ENCODE measurements around the gene C15orf62. TPM values are rescaled to one million over a fixed set of nuclear protein-coding genes. Genes with fewer than 3 reads are reported as not detected.

The C15orf62 gene
- 1.2 and 1.4 TPM in 2 replicates for total RNA-seq

DNA sequence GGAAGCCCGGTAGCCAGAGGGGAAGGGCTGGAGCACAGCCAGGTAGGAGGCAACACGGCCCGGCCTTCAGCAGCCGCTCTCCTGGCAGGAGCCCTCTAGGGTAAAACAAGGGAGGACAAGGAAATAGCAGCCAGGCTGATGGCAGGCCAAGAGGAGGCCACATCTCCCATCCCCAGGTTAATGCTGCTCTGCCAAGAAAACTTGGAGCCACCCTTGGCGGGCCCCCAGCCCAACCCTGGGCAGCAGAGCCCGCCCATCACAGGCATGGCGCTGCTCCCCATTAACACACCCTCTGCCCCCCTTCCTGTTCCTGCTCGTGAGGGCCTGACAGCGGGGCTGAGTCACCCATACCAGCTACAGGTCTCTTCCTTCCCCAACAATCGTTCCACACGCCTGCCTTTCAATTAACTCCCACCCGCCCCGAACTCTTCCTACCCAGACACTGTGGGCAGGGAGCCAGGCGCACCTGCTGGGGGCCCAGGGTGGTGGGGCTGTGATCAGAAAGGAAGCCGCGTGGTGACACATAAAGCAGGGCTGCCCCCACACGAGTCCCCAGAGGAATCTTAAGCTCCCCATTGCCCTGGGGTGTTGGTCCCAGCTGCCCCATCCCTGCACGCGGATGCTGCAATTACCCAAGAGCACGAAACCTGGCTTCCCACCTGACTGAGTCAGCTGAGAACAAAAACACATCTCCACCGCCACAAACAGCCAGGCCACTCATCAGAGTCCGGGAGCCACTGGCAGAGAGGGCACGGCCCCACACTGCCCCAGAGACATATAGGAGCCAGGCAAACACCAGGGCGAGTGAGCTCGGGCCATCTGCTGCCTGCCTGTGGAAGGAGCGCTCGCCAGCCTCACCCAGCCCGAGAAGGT lies at the start of gene C15orf62:
Gene C15orf62 (plus strand): TSS at position 707 of the 873 bp plus-strand sequence. CDS start 516 bp downstream, outside the sequence.
- Histone ChIP-seq H3K4me3 (ENCODE audit: low read depth, low read length) (peak within 1 kb of the TSS; percentile 1), H3K36me3 (ENCODE audit: control insufficient read depth, insufficient read depth, low read length) (peaks cover 1% of the 10 kb centered on the region), H3K27me3 (ENCODE audit: control insufficient read depth, insufficient read depth, low read length) (no peaks in the 10 kb centered on the region)
- TF ChIP-seq, protein P1, sequence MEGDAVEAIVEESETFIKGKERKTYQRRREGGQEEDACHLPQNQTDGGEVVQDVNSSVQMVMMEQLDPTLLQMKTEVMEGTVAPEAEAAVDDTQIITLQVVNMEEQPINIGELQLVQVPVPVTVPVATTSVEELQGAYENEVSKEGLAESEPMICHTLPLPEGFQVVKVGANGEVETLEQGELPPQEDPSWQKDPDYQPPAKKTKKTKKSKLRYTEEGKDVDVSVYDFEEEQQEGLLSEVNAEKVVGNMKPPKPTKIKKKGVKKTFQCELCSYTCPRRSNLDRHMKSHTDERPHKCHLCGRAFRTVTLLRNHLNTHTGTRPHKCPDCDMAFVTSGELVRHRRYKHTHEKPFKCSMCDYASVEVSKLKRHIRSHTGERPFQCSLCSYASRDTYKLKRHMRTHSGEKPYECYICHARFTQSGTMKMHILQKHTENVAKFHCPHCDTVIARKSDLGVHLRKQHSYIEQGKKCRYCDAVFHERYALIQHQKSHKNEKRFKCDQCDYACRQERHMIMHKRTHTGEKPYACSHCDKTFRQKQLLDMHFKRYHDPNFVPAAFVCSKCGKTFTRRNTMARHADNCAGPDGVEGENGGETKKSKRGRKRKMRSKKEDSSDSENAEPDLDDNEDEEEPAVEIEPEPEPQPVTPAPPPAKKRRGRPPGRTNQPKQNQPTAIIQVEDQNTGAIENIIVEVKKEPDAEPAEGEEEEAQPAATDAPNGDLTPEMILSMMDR (IDR thresholded peaks at IDR 0.05; ENCODE audit: insufficient read depth, low read length, poor library complexity, severe bottlenecking) = no peak
- peak; percentile 92 for DNase-seq (ENCODE audit: low read depth)

GRCh38 chr15:40721701-40722100 lies 48.1 kb upstream of the C15orf62 start:
- Histone ChIP-seq H3K27me3 (ENCODE audit: control insufficient read depth, insufficient read depth, low read length) (no peaks in the 10 kb centered on the region), H3K4me3 (ENCODE audit: low read depth, low read length) (no peak overlapping the region), H3K36me3 (ENCODE audit: control insufficient read depth, insufficient read depth, low read length) (no peaks in the 10 kb centered on the region)
- no peak for DNase-seq (ENCODE audit: low read depth)
- TF ChIP-seq, protein P1 (IDR thresholded peaks at IDR 0.05; ENCODE audit: insufficient read depth, low read length, poor library complexity, severe bottlenecking) = no peak

DNA sequence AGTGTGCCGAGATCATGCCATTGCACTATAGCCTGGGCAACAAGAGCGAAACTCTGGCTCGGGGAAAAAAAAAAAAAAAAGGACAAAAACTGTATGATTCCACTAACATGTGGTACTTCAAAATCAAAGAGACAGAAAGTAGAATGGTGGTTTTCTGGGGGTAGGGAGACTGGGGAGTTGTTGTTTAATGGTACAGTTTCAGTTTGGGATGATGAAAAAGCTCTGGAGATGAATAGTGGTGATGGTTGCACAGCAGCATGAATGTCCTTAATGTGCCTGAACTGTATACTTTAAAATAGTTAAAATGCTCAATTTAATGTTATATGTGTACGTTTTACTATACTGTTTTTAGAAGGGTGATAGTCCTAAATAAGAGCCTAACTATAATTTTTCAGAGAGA lies 47.4 kb upstream of the C15orf62 start:
- DNase-seq (ENCODE audit: low read depth) = no peak
- TF ChIP-seq, protein P1 (IDR thresholded peaks at IDR 0.05; ENCODE audit: insufficient read depth, low read length, poor library complexity, severe bottlenecking) = no peak

DNA sequence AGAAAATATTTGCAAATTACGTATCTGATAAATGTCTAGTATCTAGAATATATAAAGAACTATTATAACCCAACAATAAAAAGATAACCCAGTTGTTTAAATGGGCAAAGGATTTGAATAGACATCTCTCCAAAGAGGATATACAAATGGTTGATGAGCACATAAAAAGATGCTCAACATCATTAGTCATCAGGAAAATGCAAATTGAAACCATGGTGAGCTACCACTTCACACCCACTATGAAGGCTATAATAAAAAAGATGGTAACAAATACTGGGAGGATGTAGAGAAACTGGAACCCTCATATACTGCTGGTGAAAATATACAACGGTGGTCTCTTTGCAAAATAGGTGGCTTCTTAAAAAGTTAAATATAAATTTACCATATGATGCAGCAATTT lies 46.8 kb upstream of the C15orf62 start:
- DNase-seq (ENCODE audit: low read depth) = no peak
- TF ChIP-seq, protein P1 (IDR thresholded peaks at IDR 0.05; ENCODE audit: insufficient read depth, low read length, poor library complexity, severe bottlenecking) = no peak

More for the DNA sequence above, 47.4 kb upstream of the C15orf62 start:
- Histone ChIP-seq H3K36me3 (ENCODE audit: control insufficient read depth, insufficient read depth, low read length) (no peaks in the 10 kb centered on the region), H3K4me3 (ENCODE audit: low read depth, low read length) (no peak overlapping the region), H3K27me3 (ENCODE audit: control insufficient read depth, insufficient read depth, low read length) (no peaks in the 10 kb centered on the region)

GRCh38 chr15:40723919-40724318 lies 45.9 kb upstream of the C15orf62 start:
- Histone ChIP-seq H3K4me3 (ENCODE audit: low read depth, low read length) (no peak overlapping the region), H3K27me3 (ENCODE audit: control insufficient read depth, insufficient read depth, low read length) (no peaks in the 10 kb centered on the region)

More for the DNA sequence above, 46.8 kb upstream of the C15orf62 start:
- Histone ChIP-seq H3K36me3 (ENCODE audit: control insufficient read depth, insufficient read depth, low read length) (no peaks in the 10 kb centered on the region), H3K4me3 (ENCODE audit: low read depth, low read length) (no peak overlapping the region), H3K27me3 (ENCODE audit: control insufficient read depth, insufficient read depth, low read length) (no peaks in the 10 kb centered on the region)

More at GRCh38 chr15:40723919-40724318, 45.9 kb upstream of the C15orf62 start:
- no peak for DNase-seq (ENCODE audit: low read depth)
- TF ChIP-seq, protein P1 (IDR thresholded peaks at IDR 0.05; ENCODE audit: insufficient read depth, low read length, poor library complexity, severe bottlenecking) = no peak
- H3K36me3 ChIP-seq (ENCODE audit: control insufficient read depth, insufficient read depth, low read length) = no peaks in the 10 kb centered on the region

Measured in kidney epithelial cell (primary cell).